K562 (cell line): ENCODE data around the gene ATRAID. TPM values are rescaled to one million over a fixed set of nuclear protein-coding genes. Genes with fewer than 3 reads are reported as not detected.
A peak's percentile ranks its signal among the peaks of the same experiment; 100 is the strongest.

ENCODE experiments used
- CC2D1A ChIP-seq: fragments of 450-650 bp; IDR thresholded peaks from 2 replicates; pipeline ENCODE4 v1.6.1; 2017; ENCODE audit warnings: mild to moderate bottlenecking
- EP300 ChIP-seq: IDR thresholded peaks from 2 replicates; pipeline ENCODE4 v1.6.1; 2012; ENCODE audit warnings: low read length, improper control_type of control experiment
- ETV5 ChIP-seq: sonication (generic); formaldehyde crosslinking; IDR thresholded peaks from 2 replicates; pipeline ENCODE4 v1.4.0; 2020; ENCODE audit warnings: low read depth, mild to moderate bottlenecking, missing genetic modification reagents
- HMG20A ChIP-seq: fragments of 450-650 bp; formaldehyde crosslinking; conservative IDR thresholded peaks from 2 replicates; pipeline ENCODE4 v1.4.0; 2020; ENCODE audit warnings: mild to moderate bottlenecking, mixed read lengths
- HMG20B ChIP-seq: fragments of 250-450 bp; sonication (Bioruptor Pico); IDR thresholded peaks from 2 replicates; pipeline ENCODE4 v1.5.0; 2021; ENCODE audit warnings: mild to moderate bottlenecking
- HNRNPL ChIP-seq: fragments of 200-400 bp; formaldehyde crosslinking; IDR thresholded peaks from 2 replicates; pipeline ENCODE4 v1.6.1; 2017; ENCODE audit warnings: low read depth, mild to moderate bottlenecking, low read length
- HNRNPLL ChIP-seq: fragments of 200-400 bp; formaldehyde crosslinking; IDR thresholded peaks from 2 replicates; pipeline ENCODE4 v1.6.1; 2017; ENCODE audit warnings: low read length, low read depth, mild to moderate bottlenecking; ENCODE audit not compliant: poor library complexity, severe bottlenecking
- KLF1 ChIP-seq: fragments of 450-650 bp; IDR thresholded peaks from 2 replicates; pipeline ENCODE4 v1.6.1; 2016; ENCODE audit warnings: missing genetic modification characterization, missing compliant biosample characterization
- L3MBTL2 ChIP-seq: fragments of 450-650 bp; IDR thresholded peaks from 2 replicates; pipeline ENCODE4 v1.6.1; 2016; ENCODE audit warnings: mild to moderate bottlenecking, moderate library complexity
- MAZ ChIP-seq, 2 experiments: fragments of 450-650 bp in 1 of 2; sonication (generic) in 1 of 2; formaldehyde crosslinking; IDR thresholded peaks in 1 of 2; conservative IDR thresholded peaks in 1 of 2; 2 replicates each; pipeline versions ENCODE4 v1.4.0 to v1.5.0; 2020; ENCODE audit warnings: mild to moderate bottlenecking in 1 of 2, missing genetic modification reagents in 1 of 2
- PHF20 ChIP-seq: fragments of 450-650 bp; IDR thresholded peaks from 2 replicates; pipeline ENCODE4 v1.6.1; 2018; ENCODE audit not compliant: partially characterized antibody
- RBFOX2 ChIP-seq: fragments of 200-400 bp; formaldehyde crosslinking; IDR thresholded peaks from 2 replicates; pipeline ENCODE4 v1.6.1; 2017; ENCODE audit warnings: low read depth, mild to moderate bottlenecking, low read length, moderate library complexity
- SIRT6 ChIP-seq: IDR thresholded peaks from one replicate; pipeline ENCODE4 v1.6.1; 2012; ENCODE audit warnings: low read depth, mild to moderate bottlenecking, control low read depth, inconsistent platforms, low read length, moderate library complexity
- SOX6 ChIP-seq: fragments of 450-650 bp; IDR thresholded peaks from 2 replicates; pipeline ENCODE4 v1.6.1; 2014; ENCODE audit warnings: mild to moderate bottlenecking
- TARDBP ChIP-seq: fragments of 450-650 bp; IDR thresholded peaks from 2 replicates; pipeline ENCODE4 v1.6.1; 2016
- XRCC5 ChIP-seq: fragments of 200-400 bp; formaldehyde crosslinking; IDR thresholded peaks from 2 replicates; pipeline ENCODE4 v1.6.1; 2017; ENCODE audit warnings: low read depth, mild to moderate bottlenecking, low read length
- ZFX ChIP-seq: sonication (generic); formaldehyde crosslinking; IDR thresholded peaks from 2 replicates; pipeline ENCODE4 v1.8.0; 2022; ENCODE audit warnings: mild to moderate bottlenecking, missing genetic modification reagents, moderate library complexity
- ZNF12 ChIP-seq: sonication (generic); formaldehyde crosslinking; IDR thresholded peaks from 2 replicates; pipeline ENCODE4 v1.4.0; 2020; ENCODE audit warnings: mild to moderate bottlenecking, missing genetic modification reagents
- ZNF24 ChIP-seq: fragments of 450-650 bp; IDR thresholded peaks from 2 replicates; pipeline ENCODE4 v1.6.1; 2016
- ZNF583 ChIP-seq: fragments of 250-450 bp; sonication (Bioruptor Pico); IDR thresholded peaks from 2 replicates; pipeline ENCODE4 v1.4.0; 2020
- ZNF589 ChIP-seq: fragments of 200-800 bp; sonication (Bioruptor generic); IDR thresholded peaks from 2 replicates; pipeline ENCODE4 v1.6.1; 2016; ENCODE audit warnings: low read depth, missing genetic modification characterization, missing compliant biosample characterization
- polyA plus RNA-seq, 8 experiments: library from polyadenylated mRNA; depleted of rRNA in 4 of 8; stranded (reverse) in 5 of 8; unstranded in 3 of 8; fragments of >200 nt; fragmentation: Nextera tagmentation in 2 of 8; fragmentation: Illumina TruSeq in 1 of 8; extraction: Ambion mirVana in 2 of 8; extraction: Trizol in 1 of 8; gene quantifications; 2 replicates each; pipeline versions ENCODE4 v1.2.1 to v1.2.3, GENCODE V29; 2011 to 2014; ENCODE audit warnings: inconsistent platforms in 1 of 8, missing spikeins in 1 of 8
- total RNA-seq, 7 experiments: library from RNA; depleted of rRNA in 6 of 7; stranded (reverse); fragments of >200 nt in 6 of 7; fragmentation: Illumina TruSeq in 2 of 7; extraction: Trizol in 2 of 7; gene quantifications; 2 replicates each; pipeline versions ENCODE4 v1.2.1 to v1.2.3, GENCODE V29; 2011 to 2021; ENCODE audit warnings: low replicate concordance in 1 of 7
- TF ChIP-seq, protein P1 (sequence below): sonication (generic); formaldehyde crosslinking; IDR thresholded peaks from 2 replicates; pipeline ENCODE4 v1.8.0; 2023; ENCODE audit warnings: mild to moderate bottlenecking, missing genetic modification reagents
- TF ChIP-seq, protein P2 (sequence below): sonication (generic); formaldehyde crosslinking; IDR thresholded peaks from 2 replicates; pipeline ENCODE4 v1.8.0; 2022; ENCODE audit warnings: missing genetic modification reagents, mild to moderate bottlenecking, moderate library complexity, borderline replicate concordance

The ATRAID gene
- total and polyA plus RNA-seq, 9 of the 15 experiments (the other 6 are each of a cell fraction or from before 2014, with no cell fraction given), result 70.2 to 187 (median 108) TPM

DNA sequence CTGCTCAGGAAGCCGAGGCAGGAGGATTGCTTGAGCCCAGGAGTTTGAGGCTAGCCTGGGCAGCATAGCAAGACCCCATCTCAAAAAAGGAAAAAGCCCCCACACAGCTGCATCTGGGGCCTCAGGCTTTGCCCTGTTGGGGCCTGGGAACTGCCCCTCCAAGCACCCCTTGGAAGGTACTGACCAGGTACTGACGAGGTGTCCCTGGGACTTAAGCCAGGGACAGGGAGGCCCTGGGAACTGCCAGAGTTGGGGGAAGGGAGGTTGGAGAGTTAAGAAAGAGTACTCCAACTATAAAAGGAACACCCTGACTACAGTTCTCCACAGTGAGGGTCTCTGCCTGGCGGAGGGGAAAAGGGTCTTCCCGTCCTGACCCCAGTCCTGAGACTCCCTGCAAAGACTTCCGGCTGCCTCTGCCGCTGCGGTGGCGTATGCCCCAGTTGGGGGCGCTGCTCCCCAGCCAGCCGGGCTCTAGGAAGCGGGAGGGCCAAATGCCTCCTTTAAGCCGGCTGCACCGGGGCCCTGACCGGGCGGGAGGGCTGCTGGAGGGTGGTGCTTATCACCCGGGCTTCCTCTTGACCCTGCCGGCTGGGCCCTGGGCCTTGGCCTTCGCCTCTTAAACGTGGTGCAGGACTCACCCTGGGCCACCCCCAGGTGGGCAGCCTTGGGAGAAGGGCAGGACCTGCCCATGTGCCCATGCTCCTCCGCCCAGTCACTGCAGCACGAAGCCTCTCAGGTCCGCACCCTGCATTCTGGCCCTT, 38.2 kb downstream of the ATRAID start (continued):
- TF ChIP-seq ZNF12 (CRISPR knock-in tag) (no peak), ETV5 (peak; percentile 94), HMG20A (CRISPR knock-in tag) (no peak), PHF20 (peak; percentile 54), HMG20B (CRISPR knock-in tag) (no peak), ZNF583 (CRISPR knock-in tag) (no peak), KLF1 (0 out of 2 replicates have a peak, but pooled peaks have one; percentile 25), ZNF24 (peak; percentile 39; the same call in 1 of the 2 replicates), MAZ (CRISPR knock-in tag; conservative IDR thresholded peaks at IDR 0.05 in 1 of 2, IDR thresholded peaks at IDR 0.05 in 1 of 2) (peak; percentile 72 to 93; a peak in 3 of 4 replicates), SOX6 (peak; percentile 50; the same call in 1 of the 2 replicates), EP300 (0 out of 2 replicates have a peak, but pooled peaks have one; percentile 13), HNRNPL (no peak), ZFX (CRISPR knock-in tag) (peak; percentile 75), ZNF589 (CRISPR knock-in tag) (no peak), TARDBP (0 out of 2 replicates have a peak, but pooled peaks have one; percentile 40), HNRNPLL (peak; percentile 28), L3MBTL2 (peak; percentile 75; the same call in 1 of the 2 replicates), XRCC5 (peak; percentile 87; the same call in 1 of the 2 replicates), SIRT6 (no peak), RBFOX2 (peak; percentile 49; the same call in 1 of the 2 replicates), CC2D1A (peak; percentile 78)
- TF ChIP-seq, protein P1, sequence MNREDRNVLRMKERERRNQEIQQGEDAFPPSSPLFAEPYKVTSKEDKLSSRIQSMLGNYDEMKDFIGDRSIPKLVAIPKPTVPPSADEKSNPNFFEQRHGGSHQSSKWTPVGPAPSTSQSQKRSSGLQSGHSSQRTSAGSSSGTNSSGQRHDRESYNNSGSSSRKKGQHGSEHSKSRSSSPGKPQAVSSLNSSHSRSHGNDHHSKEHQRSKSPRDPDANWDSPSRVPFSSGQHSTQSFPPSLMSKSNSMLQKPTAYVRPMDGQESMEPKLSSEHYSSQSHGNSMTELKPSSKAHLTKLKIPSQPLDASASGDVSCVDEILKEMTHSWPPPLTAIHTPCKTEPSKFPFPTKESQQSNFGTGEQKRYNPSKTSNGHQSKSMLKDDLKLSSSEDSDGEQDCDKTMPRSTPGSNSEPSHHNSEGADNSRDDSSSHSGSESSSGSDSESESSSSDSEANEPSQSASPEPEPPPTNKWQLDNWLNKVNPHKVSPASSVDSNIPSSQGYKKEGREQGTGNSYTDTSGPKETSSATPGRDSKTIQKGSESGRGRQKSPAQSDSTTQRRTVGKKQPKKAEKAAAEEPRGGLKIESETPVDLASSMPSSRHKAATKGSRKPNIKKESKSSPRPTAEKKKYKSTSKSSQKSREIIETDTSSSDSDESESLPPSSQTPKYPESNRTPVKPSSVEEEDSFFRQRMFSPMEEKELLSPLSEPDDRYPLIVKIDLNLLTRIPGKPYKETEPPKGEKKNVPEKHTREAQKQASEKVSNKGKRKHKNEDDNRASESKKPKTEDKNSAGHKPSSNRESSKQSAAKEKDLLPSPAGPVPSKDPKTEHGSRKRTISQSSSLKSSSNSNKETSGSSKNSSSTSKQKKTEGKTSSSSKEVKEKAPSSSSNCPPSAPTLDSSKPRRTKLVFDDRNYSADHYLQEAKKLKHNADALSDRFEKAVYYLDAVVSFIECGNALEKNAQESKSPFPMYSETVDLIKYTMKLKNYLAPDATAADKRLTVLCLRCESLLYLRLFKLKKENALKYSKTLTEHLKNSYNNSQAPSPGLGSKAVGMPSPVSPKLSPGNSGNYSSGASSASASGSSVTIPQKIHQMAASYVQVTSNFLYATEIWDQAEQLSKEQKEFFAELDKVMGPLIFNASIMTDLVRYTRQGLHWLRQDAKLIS (CRISPR knock-in tag), result peak; percentile 53; the same call in 1 of the 2 replicates
- TF ChIP-seq, protein P2, sequence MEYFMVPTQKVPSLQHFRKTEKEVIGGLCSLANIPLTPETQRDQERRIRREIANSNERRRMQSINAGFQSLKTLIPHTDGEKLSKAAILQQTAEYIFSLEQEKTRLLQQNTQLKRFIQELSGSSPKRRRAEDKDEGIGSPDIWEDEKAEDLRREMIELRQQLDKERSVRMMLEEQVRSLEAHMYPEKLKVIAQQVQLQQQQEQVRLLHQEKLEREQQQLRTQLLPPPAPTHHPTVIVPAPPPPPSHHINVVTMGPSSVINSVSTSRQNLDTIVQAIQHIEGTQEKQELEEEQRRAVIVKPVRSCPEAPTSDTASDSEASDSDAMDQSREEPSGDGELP, result peak; percentile 88
